Retinal pigment epithelial cell (primary cell): ENCODE data around the gene MTOR.
"Not testable (repeated sequence)": the region's sequence is repeated elsewhere in the genome, so short reads cannot be mapped to it uniquely, and the experiment has no call there.

Source experiments
- DNase-seq: peaks from one replicate; pipeline ENCODE4 v3.0.0-alpha.2; 2010; ENCODE audit warnings: low read depth
- H3K4me3 ChIP-seq: 2 replicates; pipeline ENCODE4 v1.5.1; 2011; ENCODE audit warnings: mild to moderate bottlenecking, low read length, control low read depth, moderate library complexity
- CTCF ChIP-seq: conservative IDR thresholded peaks from 2 replicates; pipeline ENCODE4 v1.5.1; 2011; ENCODE audit warnings: low read depth, low read length, control low read depth, inconsistent platforms

Gene MTOR

GRCh38 chr1:11067716-11068599 lies 194.4 kb downstream of the MTOR start:
- no peak overlapping the region for H3K4me3 ChIP-seq
- TF ChIP-seq CTCF = no peak

DNA sequence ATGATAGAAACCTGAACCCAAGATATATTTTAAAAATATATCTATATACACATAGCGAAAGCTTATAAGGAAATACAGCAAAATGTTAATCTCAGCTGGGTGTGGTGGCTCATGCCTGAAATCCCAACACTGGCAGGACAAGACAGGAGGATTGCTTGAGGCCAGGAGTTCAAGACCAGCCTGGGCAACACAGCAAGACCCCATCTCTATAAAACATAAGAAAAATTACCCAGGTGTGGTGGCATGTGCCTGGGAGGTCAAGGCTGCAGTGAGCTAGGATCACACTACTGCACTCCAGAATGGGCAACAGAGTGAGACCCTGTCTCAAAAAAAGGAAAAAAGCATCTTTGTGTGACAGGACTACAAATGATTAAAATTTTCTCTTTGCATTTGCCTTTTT lies 196.6 kb downstream of the MTOR start:
- no peak for DNase-seq
- no peak for TF ChIP-seq CTCF
- no peak overlapping the region for H3K4me3 ChIP-seq

More at GRCh38 chr1:11067716-11068599, 194.4 kb downstream of the MTOR start:
- DNase-seq = no peak

- no peak overlapping the region for H3K4me3 ChIP-seq
- no peak for DNase-seq
- TF ChIP-seq CTCF = no peak
Measured at GRCh38 chr1:11064942-11065341, 197.4 kb downstream of the MTOR start.

DNA sequence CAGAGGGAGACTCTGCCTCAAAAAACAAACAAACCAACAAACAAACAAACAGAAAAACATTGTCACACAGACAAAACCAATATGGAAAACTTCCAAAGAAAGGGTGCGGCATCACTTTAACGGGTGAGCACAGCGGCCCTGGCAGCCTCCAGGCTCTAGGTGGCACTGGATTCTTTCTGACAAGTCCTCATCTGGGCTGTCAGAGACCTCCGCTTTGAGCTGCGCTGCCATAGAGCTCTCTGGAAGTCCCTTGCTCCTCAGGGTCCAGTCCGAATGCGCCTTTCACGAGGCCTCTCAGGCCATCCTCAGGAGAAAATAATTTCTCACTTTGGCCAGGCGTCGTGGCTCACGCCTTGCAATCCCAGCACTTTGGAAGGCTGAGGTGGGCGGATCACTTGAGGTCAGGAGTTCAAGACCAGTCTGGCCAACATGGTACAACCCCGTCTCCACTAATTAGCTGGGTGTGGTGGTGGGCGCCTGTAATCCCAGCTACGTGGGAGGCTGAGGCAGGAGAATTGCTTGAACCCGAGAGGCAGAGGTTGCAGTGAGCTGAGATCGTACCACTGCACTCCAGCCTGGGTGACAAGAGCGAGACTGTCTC lies 198.3 kb downstream of the MTOR start:
- H3K4me3 ChIP-seq, DNase-seq: not testable (repeated sequence)

GRCh38 chr1:11062965-11063401 lies 199.4 kb downstream of the MTOR start:
- no peak for TF ChIP-seq CTCF
- no peak overlapping the region for H3K4me3 ChIP-seq
- no peak for DNase-seq

DNA sequence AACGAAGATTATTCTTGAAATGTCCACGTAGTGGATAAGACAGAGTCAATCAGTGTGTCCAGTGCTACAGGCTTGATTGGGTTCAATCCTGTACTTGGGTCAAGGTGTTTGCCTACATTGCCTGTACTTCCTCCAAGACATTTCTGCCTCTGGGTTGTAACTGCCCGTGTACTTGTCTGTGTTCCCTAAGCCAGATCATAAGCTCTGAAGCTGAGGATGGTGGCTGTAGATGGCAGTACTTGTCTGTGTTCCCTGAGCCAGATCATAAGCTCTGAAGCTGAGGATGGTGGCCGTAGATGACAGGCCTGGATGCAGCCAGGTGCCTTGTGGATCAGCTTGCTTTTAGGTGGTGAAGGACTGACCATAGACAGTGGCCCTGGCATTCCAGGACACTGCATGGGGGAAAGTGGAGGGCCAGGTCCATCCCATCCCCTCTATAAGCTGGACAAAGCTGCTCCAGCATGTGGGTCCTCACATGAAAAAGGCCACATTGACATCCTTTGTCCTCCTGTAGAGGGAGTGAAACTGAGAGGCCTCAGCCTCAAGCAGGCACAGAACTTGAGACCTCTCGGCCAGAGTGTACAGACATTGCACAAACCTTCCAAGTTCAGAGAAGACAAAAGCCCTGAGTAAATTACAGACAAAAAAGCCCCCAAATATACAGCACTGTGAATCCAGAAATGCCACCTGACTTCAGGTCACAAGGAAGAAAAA lies 200.5 kb downstream of the MTOR start:
- TF ChIP-seq CTCF = no peak
- no peak overlapping the region for H3K4me3 ChIP-seq
- no peak for DNase-seq
